Pancreas (tissue), 10 donors: ENCODE measurements around the gene ZBTB42. TPM values are rescaled to one million over a fixed set of nuclear protein-coding genes. Genes with fewer than 3 reads are reported as not detected.

Source experiments
- ATAC-seq, 4 donors: fragments of 200-7000 bp; cut with Tn5 transposase; one replicate each; pipeline versions ENCODE4 v1.8.0 to v1.9.1; 2020; ENCODE audit warnings: mild to moderate bottlenecking in 4 of 4, moderate library complexity in 4 of 4
- DNase-seq, 6 donors: peaks; one replicate each; pipeline ENCODE4 v3.0.0-alpha.2; 2020
- FAIRE-seq: peaks from 2 replicates; lab custom pipeline; 2012; peaks lifted over from hg19 to GRCh38; lab: Jason Lieb, UNC
- H3K27ac ChIP-seq, 4 donors: fragments of 200-600 bp; sonication (generic); 1 replicate in 3 of 4; 2 replicates in 1 of 4; pipeline versions ENCODE4 v1.5.0 to v1.8.0; 2020
- H3K27me3 ChIP-seq, 4 donors: fragments of 200-600 bp; one replicate each; pipeline ENCODE4 v1.8.0; 2021
- H3K36me3 ChIP-seq, 3 donors: fragments of 200-600 bp; sonication (generic) in 1 of 3; one replicate each; pipeline versions ENCODE4 v1.5.0 to v1.8.0; 2020 to 2021
- H3K4me1 ChIP-seq, 3 donors: fragments of 200-600 bp; one replicate each; pipeline ENCODE4 v1.8.0; 2021
- H3K4me3 ChIP-seq, 4 donors: fragments of 200-600 bp; sonication (generic) in 2 of 4; one replicate each; pipeline versions ENCODE4 v1.5.0 to v1.8.0; 2020 to 2021
- H3K9me3 ChIP-seq, 4 donors: fragments of 200-600 bp; one replicate each; pipeline ENCODE4 v1.8.0; 2021
- WGBS, 2 donors: extraction: QIAGEN DNeasy Blood & Tissue Kit; methylation state at CpG; one replicate each; pipeline ENCODE4 v1.1.7; 2013; 5-methylcytosine and 5-hydroxymethylcytosine counted together
- intact Hi-C, 3 donors: fragments of 100-400 bp; cut with DNase I; formaldehyde crosslinking; loops; one replicate each; pipeline versions ENCODE4 v1.11.1 to v1.14.2; 2022
- polyA plus RNA-seq, 2 donors: library from polyadenylated mRNA; stranded (reverse); fragments of 200-250 nt; gene quantifications; one replicate each; pipeline ENCODE4 v1.2.3, GENCODE V29; 2013
- total RNA-seq, 6 donors: library from RNA; stranded (reverse); fragmentation: NEBNext Ultra II Directional in 4 of 6; extraction: Animal tissue kit (Norgen Biotek cat#: 25700) in 4 of 6; gene quantifications; one replicate each; pipeline versions ENCODE4 v1.2.1 to v1.2.4, GENCODE V29; 2021 to 2023
- TF ChIP-seq, protein P1 (sequence below), 4 donors: fragments of 200-600 bp; sonication (generic) in 3 of 4; IDR thresholded peaks; one replicate each; pipeline versions ENCODE4 v1.5.0 to v1.8.0; 2021; ENCODE audit warnings: antibody characterized with exemption in 4 of 4
- donor health status: healthy with polysubstance abuse.
- donor health status: DM: no; HTN: no; CAD: no; lungs with moderate emphysema.
- donor health status: DM: no; HTN: no; CAD: no.
- donor health status: control.
- donor health status: control.
- donor health status: Bipolar disorder and iron deficiency.
- donor health status: DM: yes; HTN: yes; CAD: no.
- donor health status: DM: no; HTN: no; CAD: no.
- donor health status: DM: no; HTN: no; CAD: no.
- donor health status: DM: yes; HTN: yes; CAD: no.

The ZBTB42 gene
- total and polyA plus RNA-seq, 8 donors = 4.1 to 10.8 (median 8.3) TPM

DNA sequence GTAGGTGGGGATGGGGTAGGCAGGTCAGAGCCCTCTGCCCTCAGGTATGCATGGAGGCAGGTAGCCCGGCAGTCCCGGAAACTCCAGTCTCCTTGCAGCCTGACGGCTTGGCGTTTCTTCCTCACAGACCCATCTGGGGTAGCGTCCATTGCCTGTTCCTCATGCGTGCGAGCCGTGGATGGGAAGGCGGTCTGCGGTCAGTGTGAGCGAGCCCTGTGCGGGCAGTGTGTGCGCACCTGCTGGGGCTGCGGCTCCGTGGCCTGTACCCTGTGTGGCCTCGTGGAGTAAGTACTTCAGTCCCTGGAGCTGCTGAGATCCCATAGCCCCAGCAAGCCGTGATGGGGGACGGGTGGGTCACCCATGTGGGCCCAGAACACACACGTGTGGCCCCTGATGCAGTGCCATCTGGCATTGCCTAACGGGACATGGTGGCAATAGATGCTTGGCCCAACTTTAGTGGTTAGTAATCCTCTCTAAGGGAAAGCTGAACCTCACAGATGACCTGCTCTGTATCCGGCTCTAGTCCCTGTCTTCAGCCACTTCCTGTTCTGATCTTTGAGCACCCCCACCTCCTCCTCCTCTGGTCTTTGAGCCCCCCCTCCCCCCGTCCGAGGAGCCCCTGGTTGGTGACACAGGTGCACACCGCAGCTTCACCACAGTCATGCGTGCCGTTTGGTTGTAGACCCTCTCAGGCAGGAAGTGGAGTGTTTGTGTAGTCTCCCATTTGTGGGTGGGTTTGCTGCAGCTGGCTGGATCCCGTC lies 44.2 kb upstream of the ZBTB42 start:
- WGBS, 2 donors = 74 to 75% methylated on average over 25 to 27 of the region's 27 CpGs
- no peaks in the 10 kb centered on the region for H3K27me3 ChIP-seq
- no peaks in the 10 kb centered on the region for H3K9me3 ChIP-seq
- FAIRE-seq = no peak
- H3K4me1 ChIP-seq = peaks cover 17 to 30% (median 22%) of the 10 kb centered on the region in 3 donors
- no peak overlapping the region for H3K27ac ChIP-seq
- TF ChIP-seq, protein P1, sequence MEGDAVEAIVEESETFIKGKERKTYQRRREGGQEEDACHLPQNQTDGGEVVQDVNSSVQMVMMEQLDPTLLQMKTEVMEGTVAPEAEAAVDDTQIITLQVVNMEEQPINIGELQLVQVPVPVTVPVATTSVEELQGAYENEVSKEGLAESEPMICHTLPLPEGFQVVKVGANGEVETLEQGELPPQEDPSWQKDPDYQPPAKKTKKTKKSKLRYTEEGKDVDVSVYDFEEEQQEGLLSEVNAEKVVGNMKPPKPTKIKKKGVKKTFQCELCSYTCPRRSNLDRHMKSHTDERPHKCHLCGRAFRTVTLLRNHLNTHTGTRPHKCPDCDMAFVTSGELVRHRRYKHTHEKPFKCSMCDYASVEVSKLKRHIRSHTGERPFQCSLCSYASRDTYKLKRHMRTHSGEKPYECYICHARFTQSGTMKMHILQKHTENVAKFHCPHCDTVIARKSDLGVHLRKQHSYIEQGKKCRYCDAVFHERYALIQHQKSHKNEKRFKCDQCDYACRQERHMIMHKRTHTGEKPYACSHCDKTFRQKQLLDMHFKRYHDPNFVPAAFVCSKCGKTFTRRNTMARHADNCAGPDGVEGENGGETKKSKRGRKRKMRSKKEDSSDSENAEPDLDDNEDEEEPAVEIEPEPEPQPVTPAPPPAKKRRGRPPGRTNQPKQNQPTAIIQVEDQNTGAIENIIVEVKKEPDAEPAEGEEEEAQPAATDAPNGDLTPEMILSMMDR (IDR thresholded peaks at IDR 0.05) = no peak
- peak in 2 of 6 donors; percentile 34 to 79 for DNase-seq
- no peak overlapping the region for H3K4me3 ChIP-seq
- peaks cover 0 to 14% (median 0%) of the 10 kb centered on the region in 3 donors for H3K36me3 ChIP-seq
- intact Hi-C loops = no loop called here
- ATAC-seq = no peak

DNA sequence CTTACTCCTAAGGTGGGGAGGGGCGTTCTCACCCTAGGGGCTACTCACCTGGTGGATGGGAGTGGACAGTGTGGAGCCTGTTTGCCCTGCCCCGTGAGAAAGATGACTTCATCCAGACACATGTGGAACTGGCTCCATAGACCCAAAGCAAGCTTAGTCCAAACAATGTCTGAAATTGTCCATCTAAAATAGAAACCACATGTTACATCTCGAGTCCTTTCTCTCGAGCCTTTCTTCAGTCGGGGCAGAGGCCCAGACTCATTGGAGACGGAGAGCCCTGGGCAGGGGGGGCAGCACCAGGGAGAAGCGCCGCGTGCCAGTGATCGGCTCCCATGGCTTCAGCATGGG lies 43.7 kb upstream of the ZBTB42 start:
- Histone ChIP-seq H3K27me3 (no peaks in the 10 kb centered on the region), H3K4me1 (peaks cover 17 to 30% (median 22%) of the 10 kb centered on the region in 3 donors), H3K4me3 (no peak overlapping the region), H3K36me3 (peaks cover 0 to 14% (median 0%) of the 10 kb centered on the region in 3 donors), H3K9me3 (no peaks in the 10 kb centered on the region), H3K27ac (no peak overlapping the region)
- DNase-seq (peak in 2 of 6 donors; percentile 20 to 42), FAIRE-seq (no peak), ATAC-seq (no peak)
- 68 to 72% methylated on average over 10 of the region's 10 CpGs for WGBS, 2 donors
- TF ChIP-seq, protein P1 (IDR thresholded peaks at IDR 0.05) = no peak
- intact Hi-C loops = no loop called here

DNA sequence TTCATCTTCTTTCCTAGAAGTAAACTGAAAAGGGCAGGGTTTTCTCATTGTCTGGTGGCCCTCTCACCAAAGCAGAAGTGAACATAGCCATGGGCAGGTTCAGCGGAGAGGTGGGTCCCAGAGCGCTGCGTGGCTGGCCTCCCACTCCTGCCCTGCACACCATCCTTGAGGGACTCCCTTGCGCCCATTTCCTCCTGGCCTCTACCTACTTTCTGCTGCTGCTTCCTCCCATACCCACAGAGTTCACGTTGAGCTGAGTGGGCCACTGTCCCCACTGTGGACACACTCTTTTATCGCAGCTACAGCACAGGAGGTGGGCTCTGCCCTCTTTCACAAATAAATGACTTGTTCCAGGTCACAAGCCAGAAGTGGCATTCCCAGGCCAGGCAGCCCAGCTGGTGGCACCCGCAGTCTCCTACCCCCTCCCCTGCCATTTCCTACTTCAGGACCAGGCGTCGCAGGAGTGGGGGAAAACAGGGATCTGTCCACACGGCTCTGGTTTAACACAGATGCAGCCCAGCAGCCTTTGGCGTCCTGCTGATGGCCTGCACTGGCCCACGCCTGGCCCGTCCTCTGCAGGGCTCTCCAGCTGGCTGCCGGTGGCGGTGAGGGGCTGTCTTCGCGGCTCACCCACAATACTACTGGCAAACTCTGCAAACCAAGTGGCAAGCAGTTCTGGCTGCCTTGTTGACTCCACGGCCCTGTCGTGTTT lies 43.1 kb upstream of the ZBTB42 start:
- H3K4me3 ChIP-seq = no peak overlapping the region
- FAIRE-seq (no peak), DNase-seq (peak in 2 of 6 donors; percentile 25 to 58), ATAC-seq (no peak)
- peaks cover 0 to 14% (median 0%) of the 10 kb centered on the region in 3 donors for H3K36me3 ChIP-seq
- intact Hi-C loops = no loop called here
- 78 to 79% methylated on average over 19 of the region's 19 CpGs for WGBS, 2 donors
- TF ChIP-seq, protein P1 (IDR thresholded peaks at IDR 0.05) = no peak
- no peak overlapping the region for H3K27ac ChIP-seq
- H3K4me1 ChIP-seq = peaks cover 17 to 30% (median 22%) of the 10 kb centered on the region in 3 donors
- H3K27me3 ChIP-seq = no peaks in the 10 kb centered on the region
- H3K9me3 ChIP-seq = no peaks in the 10 kb centered on the region

DNA sequence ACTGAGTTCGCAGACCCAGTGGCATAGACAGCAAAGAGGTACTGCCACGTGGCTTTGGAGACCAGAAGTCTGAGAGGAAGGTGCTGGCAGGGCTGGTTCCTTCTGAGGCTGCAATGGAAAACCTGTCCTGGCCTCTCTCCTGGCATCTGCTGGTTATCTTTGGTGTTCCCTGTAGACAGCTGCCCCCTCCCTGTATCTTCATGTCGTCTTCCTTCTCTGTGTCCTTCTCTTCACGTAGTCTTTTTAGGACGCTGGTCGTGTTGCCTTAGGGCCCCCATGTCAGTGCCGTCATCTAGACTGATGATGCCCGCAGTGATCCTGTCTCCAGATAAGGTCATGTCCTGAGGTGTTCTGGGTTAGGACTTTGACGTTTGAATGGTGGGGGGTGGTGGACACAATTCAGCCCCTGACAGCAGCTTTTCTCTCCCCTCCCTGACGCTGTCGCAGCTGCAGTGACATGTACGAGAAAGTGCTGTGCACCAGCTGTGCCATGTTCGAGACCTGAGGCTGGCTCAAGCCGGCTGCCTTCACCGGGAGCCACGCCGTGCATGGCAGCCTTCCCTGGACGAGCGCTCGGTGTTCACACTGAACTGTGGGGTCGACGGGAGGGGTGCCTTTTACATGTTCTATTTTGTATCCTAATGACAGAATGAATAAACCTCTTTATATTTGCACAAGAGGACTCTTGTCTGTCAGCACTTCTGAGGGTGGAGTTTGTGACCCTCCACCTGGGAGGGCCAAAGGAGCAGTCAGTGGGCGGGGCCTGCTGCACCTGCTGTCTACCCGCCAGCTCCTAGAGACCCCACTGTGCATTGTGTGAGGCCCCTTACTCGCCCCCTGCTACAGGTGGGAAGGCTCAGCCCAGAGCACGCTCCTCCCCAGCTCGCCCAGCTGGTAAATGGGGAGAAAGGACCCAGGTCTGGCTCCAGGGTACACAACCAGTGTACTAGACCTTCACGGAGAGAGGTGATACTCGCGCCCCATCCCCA lies 41.6 kb upstream of the ZBTB42 start:
- 86% methylated on average over 30 of the region's 30 CpGs for WGBS, 2 donors
- ATAC-seq (no peak), FAIRE-seq (no peak), DNase-seq (peak in 2 of 6 donors; percentile 37 to 61)
- TF ChIP-seq, protein P1 (IDR thresholded peaks at IDR 0.05) = no peak
- no peaks in the 10 kb centered on the region for H3K27me3 ChIP-seq
- H3K4me1 ChIP-seq = peaks cover 14 to 29% (median 20%) of the 10 kb centered on the region in 3 donors
- peaks cover 0 to 14% (median 0%) of the 10 kb centered on the region in 3 donors for H3K36me3 ChIP-seq
- H3K9me3 ChIP-seq = no peaks in the 10 kb centered on the region
- no peak overlapping the region for H3K27ac ChIP-seq
- H3K4me3 ChIP-seq = no peak overlapping the region
- intact Hi-C loops = no loop called here
